Neural progenitor cell (in vitro differentiated cells): Measurements from ENCODE around the gene FGF9. TPM values are rescaled to one million over a fixed set of nuclear protein-coding genes. Genes with fewer than 3 reads are reported as not detected.

Source experiments
- DNase-seq: peaks from one replicate; pipeline ENCODE4 v3.0.0-alpha.2; 2016; ENCODE audit warnings: low spot score
- H2AFZ ChIP-seq: fragments of 200-600 bp; sonication (generic); replicated peaks from 2 replicates; pipeline ENCODE4 v1.6.1; 2016; ENCODE audit warnings: antibody characterized with exemption
- H3F3A ChIP-seq: fragments of 200-600 bp; sonication (generic); 2 replicates; pipeline ENCODE4 v1.6.1; 2016; ENCODE audit warnings: antibody characterized with exemption, low read depth
- H3K27ac ChIP-seq: fragments of 200-600 bp; sonication (generic); 2 replicates; pipeline ENCODE4 v1.5.1; 2016; ENCODE audit warnings: mild to moderate bottlenecking
- H3K27me3 ChIP-seq: fragments of 200-600 bp; sonication (generic); 2 replicates; pipeline ENCODE4 v1.6.1; 2016; ENCODE audit warnings: mild to moderate bottlenecking, moderate library complexity
- H3K36me3 ChIP-seq: fragments of 200-600 bp; sonication (generic); 2 replicates; pipeline ENCODE4 v1.5.1; 2016
- H3K4me1 ChIP-seq: fragments of 200-600 bp; sonication (generic); 2 replicates; pipeline ENCODE4 v1.6.1; 2016; ENCODE audit warnings: mixed run types
- H3K4me2 ChIP-seq: fragments of 200-600 bp; sonication (generic); 2 replicates; pipeline ENCODE4 v1.6.1; 2016
- H3K4me3 ChIP-seq: fragments of 200-600 bp; sonication (generic); 2 replicates; pipeline ENCODE4 v1.5.1; 2016
- H3K79me2 ChIP-seq: fragments of 200-600 bp; sonication (generic); 2 replicates; pipeline ENCODE4 v1.6.1; 2016; ENCODE audit warnings: low read depth
- H3K9ac ChIP-seq: fragments of 200-600 bp; sonication (generic); 2 replicates; pipeline ENCODE4 v1.6.1; 2016
- H3K9me3 ChIP-seq: fragments of 200-600 bp; sonication (generic); 2 replicates; pipeline ENCODE4 v1.5.1; 2016; ENCODE audit warnings: low read depth
- H4K20me1 ChIP-seq: fragments of 200-600 bp; sonication (generic); 2 replicates; pipeline ENCODE4 v1.6.1; 2016; ENCODE audit warnings: low read depth
- H3K27ac Mint-ChIP-seq: 3 replicates; pipeline ENCODE4 v1.8.0; 2021; ENCODE audit warnings: mixed read lengths
- H3K27me3 Mint-ChIP-seq: 2 replicates; pipeline ENCODE4 v1.8.0; 2022; ENCODE audit warnings: low read depth, mild to moderate bottlenecking, inconsistent platforms, moderate library complexity, mixed read lengths; ENCODE audit not compliant: insufficient read depth
- H3K36me3 Mint-ChIP-seq: 3 replicates; pipeline ENCODE4 v1.8.0; 2021; ENCODE audit warnings: mixed read lengths
- H3K4me1 Mint-ChIP-seq: 3 replicates; pipeline ENCODE4 v1.8.0; 2021; ENCODE audit warnings: mixed read lengths
- H3K4me3 Mint-ChIP-seq: 3 replicates; pipeline ENCODE4 v1.8.0; 2021; ENCODE audit warnings: mild to moderate bottlenecking, moderate library complexity, mixed read lengths
- H3K9me3 Mint-ChIP-seq: 3 replicates; pipeline ENCODE4 v1.8.0; 2020; ENCODE audit warnings: mixed read lengths
- CTCF ChIP-seq: fragments of 200-600 bp; sonication (generic); IDR thresholded peaks from 2 replicates; pipeline ENCODE4 v1.5.1; 2017; ENCODE audit warnings: antibody characterized with exemption, mild to moderate bottlenecking
- EZH2 ChIP-seq: fragments of 200-600 bp; sonication (generic); IDR thresholded peaks from 2 replicates; pipeline ENCODE4 v1.6.1; 2017; ENCODE audit warnings: antibody characterized with exemption, mild to moderate bottlenecking, moderate library complexity
- EZH2phosphoT487 ChIP-seq: fragments of 200-600 bp; sonication (generic); IDR thresholded peaks from 2 replicates; pipeline ENCODE4 v1.6.1; 2017; ENCODE audit warnings: antibody characterized with exemption
- total RNA-seq: library from RNA; depleted of rRNA; stranded (reverse); fragments of >200 nt; gene quantifications from 2 replicates; pipeline ENCODE4 v1.2.3, GENCODE V29; 2015; ENCODE audit warnings: low replicate concordance

FGF9 gene
- total RNA-seq, 1 donor from 2014 or later: 2.1 TPM

GRCh38 chr13:21674490-21675009 is 3.7 kb downstream of the FGF9 start:
- H4K20me1 ChIP-seq: peaks cover 29% of the 10 kb centered on the region
- peak overlapping the region; percentile 96 for H3K4me3 Mint-ChIP-seq
- peak overlapping the region; percentile 96 for H2AFZ ChIP-seq
- H3K4me1 ChIP-seq: peaks cover 23% of the 10 kb centered on the region
- TF ChIP-seq EZH2: no peak
- TF ChIP-seq CTCF: no peak
- no peak for TF ChIP-seq EZH2phosphoT487
- peak overlapping the region; percentile 95 for H3K4me2 ChIP-seq
- H3K27ac ChIP-seq: no peak overlapping the region
- peak overlapping the region; percentile 94 for H3K27ac Mint-ChIP-seq
- no peaks in the 10 kb centered on the region for H3K36me3 ChIP-seq
- peak overlapping the region; percentile 88 for H3K4me3 ChIP-seq
- H3K4me1 Mint-ChIP-seq: peaks cover 30% of the 10 kb centered on the region
- H3K9ac ChIP-seq: no peak overlapping the region
- peak; percentile 69 for DNase-seq
- peaks cover 33% of the 10 kb centered on the region for H3F3A ChIP-seq
- H3K9me3 Mint-ChIP-seq: no peaks in the 10 kb centered on the region
- no peaks in the 10 kb centered on the region for H3K79me2 ChIP-seq
- H3K36me3 Mint-ChIP-seq: no peaks in the 10 kb centered on the region
- peaks cover 29% of the 10 kb centered on the region for H3K27me3 Mint-ChIP-seq
- H3K27me3 ChIP-seq: peaks cover 78% of the 10 kb centered on the region
- H3K9me3 ChIP-seq: no peaks in the 10 kb centered on the region

GRCh38 chr13:21675095-21675991 is 4.5 kb downstream of the FGF9 start:
- Mint-ChIP-seq H3K27me3 (peaks cover 29% of the 10 kb centered on the region), H3K4me1 (peaks cover 29% of the 10 kb centered on the region), H3K36me3 (no peaks in the 10 kb centered on the region), H3K9me3 (no peaks in the 10 kb centered on the region), H3K4me3 (peak overlapping the region; percentile 96), H3K27ac (no peak overlapping the region)
- H3K9ac ChIP-seq: no peak overlapping the region
- H3K36me3 ChIP-seq: no peaks in the 10 kb centered on the region
- peaks cover 78% of the 10 kb centered on the region for H3K27me3 ChIP-seq
- H3K4me1 ChIP-seq: peaks cover 23% of the 10 kb centered on the region
- no peak for TF ChIP-seq CTCF
- TF ChIP-seq EZH2: peak; percentile 52
- peak; percentile 30 for TF ChIP-seq EZH2phosphoT487
- peak; percentile 56 for DNase-seq
- H3K4me2 ChIP-seq: peak overlapping the region; percentile 95
- H2AFZ ChIP-seq: peak overlapping the region; percentile 61
- peak overlapping the region; percentile 88 for H3K4me3 ChIP-seq
- no peak overlapping the region for H3K27ac ChIP-seq
- H3K9me3 ChIP-seq: no peaks in the 10 kb centered on the region
- peaks cover 27% of the 10 kb centered on the region for H3F3A ChIP-seq
- H3K79me2 ChIP-seq: no peaks in the 10 kb centered on the region
- peaks cover 29% of the 10 kb centered on the region for H4K20me1 ChIP-seq

- Histone ChIP-seq H3K27me3 (peaks cover 71% of the 10 kb centered on the region), H3K36me3 (no peaks in the 10 kb centered on the region), H3K4me1 (peaks cover 16% of the 10 kb centered on the region), H3K79me2 (no peaks in the 10 kb centered on the region), H3K4me2 (no peak overlapping the region), H3K27ac (no peak overlapping the region), H3K4me3 (no peak overlapping the region), H3K9ac (no peak overlapping the region), H2AFZ (no peak overlapping the region), H4K20me1 (peaks cover 24% of the 10 kb centered on the region), H3K9me3 (no peaks in the 10 kb centered on the region), H3F3A (peaks cover 16% of the 10 kb centered on the region)
- peak overlapping the region; percentile 50 for H3K4me3 Mint-ChIP-seq
- DNase-seq: peak; percentile 69
- H3K27ac Mint-ChIP-seq: no peak overlapping the region
- H3K9me3 Mint-ChIP-seq: no peaks in the 10 kb centered on the region
- TF ChIP-seq EZH2phosphoT487 (no peak), CTCF (peak; percentile 56), EZH2 (no peak)
- peaks cover 24% of the 10 kb centered on the region for H3K27me3 Mint-ChIP-seq
- peaks cover 26% of the 10 kb centered on the region for H3K4me1 Mint-ChIP-seq
- H3K36me3 Mint-ChIP-seq: peaks cover 5% of the 10 kb centered on the region
Observed at GRCh38 chr13:21676611-21677021, 5.7 kb downstream of the FGF9 start.
